Tibial nerve (tissue), 4 donors: ENCODE data around the gene LMO7.

Source experiments
- EP300 ChIP-seq, 2 donors: sonication (generic); formaldehyde crosslinking; IDR thresholded peaks; one replicate each; pipeline ENCODE4 v1.6.1; 2017; ENCODE audit warnings: antibody characterized with exemption in 2 of 2, mild to moderate bottlenecking in 1 of 2
- POLR2A ChIP-seq, 2 donors: fragments of 450-650 bp; IDR thresholded peaks; one replicate each; pipeline ENCODE4 v1.6.1; 2017; ENCODE audit warnings: antibody characterized with exemption in 2 of 2, mild to moderate bottlenecking in 2 of 2, moderate library complexity in 2 of 2
- TF ChIP-seq, protein P1 (sequence below), 5 experiments: fragments of 200-600 bp in 3 of 5; fragments of 450-650 bp in 2 of 5; sonication (generic) in 3 of 5; IDR thresholded peaks; one replicate each; pipeline ENCODE4 v1.5.1; 2016 to 2019; ENCODE audit warnings: antibody characterized with exemption in 5 of 5, mild to moderate bottlenecking in 3 of 5, moderate library complexity in 2 of 5

- TF ChIP-seq, protein P1, sequence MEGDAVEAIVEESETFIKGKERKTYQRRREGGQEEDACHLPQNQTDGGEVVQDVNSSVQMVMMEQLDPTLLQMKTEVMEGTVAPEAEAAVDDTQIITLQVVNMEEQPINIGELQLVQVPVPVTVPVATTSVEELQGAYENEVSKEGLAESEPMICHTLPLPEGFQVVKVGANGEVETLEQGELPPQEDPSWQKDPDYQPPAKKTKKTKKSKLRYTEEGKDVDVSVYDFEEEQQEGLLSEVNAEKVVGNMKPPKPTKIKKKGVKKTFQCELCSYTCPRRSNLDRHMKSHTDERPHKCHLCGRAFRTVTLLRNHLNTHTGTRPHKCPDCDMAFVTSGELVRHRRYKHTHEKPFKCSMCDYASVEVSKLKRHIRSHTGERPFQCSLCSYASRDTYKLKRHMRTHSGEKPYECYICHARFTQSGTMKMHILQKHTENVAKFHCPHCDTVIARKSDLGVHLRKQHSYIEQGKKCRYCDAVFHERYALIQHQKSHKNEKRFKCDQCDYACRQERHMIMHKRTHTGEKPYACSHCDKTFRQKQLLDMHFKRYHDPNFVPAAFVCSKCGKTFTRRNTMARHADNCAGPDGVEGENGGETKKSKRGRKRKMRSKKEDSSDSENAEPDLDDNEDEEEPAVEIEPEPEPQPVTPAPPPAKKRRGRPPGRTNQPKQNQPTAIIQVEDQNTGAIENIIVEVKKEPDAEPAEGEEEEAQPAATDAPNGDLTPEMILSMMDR (IDR thresholded peaks at IDR 0.05), result no peak
- TF ChIP-seq POLR2A (IDR thresholded peaks at IDR 0.05) (no peak), EP300 (IDR thresholded peaks at IDR 0.05) (no peak)
These were observed 34.4 kb downstream of the LMO7 start for GRCh38 chr13:75670496-75670895.
